Measurements from ENCODE around the gene ASXL3.

Gene ASXL3

GRCh38 chr18:33577685-33578517 lies at the start of gene ASXL3:
Gene ASXL3 (plus strand): TSS chr18:33578219. CDS start chr18:33578632, 413 bp downstream.
- Histone ChIP-seq H3K27ac (ENCODE audit: low read length) (no peak within 1 kb of the TSS), H3F3A (ENCODE audit: insufficient read depth, low read length) (no peaks in the 10 kb centered on the region), H3K4me3 (ENCODE audit: low read length) (peak within 1 kb of the TSS; percentile 89), H3K4me2 (ENCODE audit: low read depth, low read length) (peak within 1 kb of the TSS; percentile 97), H3K36me3 (replicated peaks; ENCODE audit: insufficient read depth, low read length) (no peaks in the 10 kb centered on the region), H3K9me2 (replicated peaks; ENCODE audit: insufficient read depth, low read length) (no peaks in the 10 kb centered on the region), H2AFZ (ENCODE audit: low read length) (peak within 1 kb of the TSS; percentile 85), H4K20me1 (ENCODE audit: insufficient read depth, low read length) (no peaks in the 10 kb centered on the region), H3K9me3 (replicated peaks; ENCODE audit: insufficient read depth, low read length) (no peaks in the 10 kb centered on the region), H3K79me2 (ENCODE audit: low read length) (no peaks in the 10 kb centered on the region), H3K4me1 (ENCODE audit: low read length) (0 out of 2 replicates have a peak, but pooled peaks cover 9% of the 10 kb centered on the region), H3K9ac (ENCODE audit: low read length) (peak within 1 kb of the TSS; percentile 46; the same call in 1 of the 2 replicates), H3K27me3 (replicated peaks; ENCODE audit: insufficient read depth, low read length) (no peaks in the 10 kb centered on the region)
- no peak for TF ChIP-seq EZH2 (optimal IDR thresholded peaks at IDR 0.05; ENCODE audit: low read depth, low read length)
- no peak for TF ChIP-seq EZH2phosphoT487 (IDR thresholded peaks at IDR 0.05; ENCODE audit: low read length)
- TF ChIP-seq CTCF (IDR thresholded peaks at IDR 0.05; ENCODE audit: low read length): no peak
- DNase-seq: peak; percentile 22

GRCh38 chr18:33532978-33533377 lies 45.0 kb upstream of the ASXL3 start:
- no peak for DNase-seq
- TF ChIP-seq EZH2phosphoT487 (IDR thresholded peaks at IDR 0.05; ENCODE audit: low read length) (no peak), CTCF (IDR thresholded peaks at IDR 0.05; ENCODE audit: low read length) (no peak), EZH2 (optimal IDR thresholded peaks at IDR 0.05; ENCODE audit: low read depth, low read length) (no peak)
- H4K20me1 ChIP-seq (ENCODE audit: insufficient read depth, low read length): no peaks in the 10 kb centered on the region
- no peaks in the 10 kb centered on the region for H3F3A ChIP-seq (ENCODE audit: insufficient read depth, low read length)
- no peaks in the 10 kb centered on the region for H3K27me3 ChIP-seq (replicated peaks; ENCODE audit: insufficient read depth, low read length)
- no peaks in the 10 kb centered on the region for H3K36me3 ChIP-seq (replicated peaks; ENCODE audit: insufficient read depth, low read length)
- H3K4me1 ChIP-seq (ENCODE audit: low read length): no peaks in the 10 kb centered on the region
- no peaks in the 10 kb centered on the region for H3K9me3 ChIP-seq (replicated peaks; ENCODE audit: insufficient read depth, low read length)
- H2AFZ ChIP-seq (ENCODE audit: low read length): no peak overlapping the region
- no peak overlapping the region for H3K27ac ChIP-seq (ENCODE audit: low read length)
- H3K9ac ChIP-seq (ENCODE audit: low read length): no peak overlapping the region
- no peak overlapping the region for H3K4me3 ChIP-seq (ENCODE audit: low read length)
- no peaks in the 10 kb centered on the region for H3K79me2 ChIP-seq (ENCODE audit: low read length)
- H3K9me2 ChIP-seq (replicated peaks; ENCODE audit: insufficient read depth, low read length): no peaks in the 10 kb centered on the region
- H3K4me2 ChIP-seq (ENCODE audit: low read depth, low read length): no peak overlapping the region

GRCh38 chr18:33536904-33537303 lies 41.1 kb upstream of the ASXL3 start:
- no peaks in the 10 kb centered on the region for H3K27me3 ChIP-seq (replicated peaks; ENCODE audit: insufficient read depth, low read length)
- no peak overlapping the region for H3K4me2 ChIP-seq (ENCODE audit: low read depth, low read length)
- H3K4me3 ChIP-seq (ENCODE audit: low read length): no peak overlapping the region
- no peaks in the 10 kb centered on the region for H3K4me1 ChIP-seq (ENCODE audit: low read length)
- no peak for DNase-seq
- no peak overlapping the region for H3K9ac ChIP-seq (ENCODE audit: low read length)
- no peaks in the 10 kb centered on the region for H4K20me1 ChIP-seq (ENCODE audit: insufficient read depth, low read length)
- no peaks in the 10 kb centered on the region for H3F3A ChIP-seq (ENCODE audit: insufficient read depth, low read length)
- H3K9me3 ChIP-seq (replicated peaks; ENCODE audit: insufficient read depth, low read length): no peaks in the 10 kb centered on the region
- no peak for TF ChIP-seq EZH2phosphoT487 (IDR thresholded peaks at IDR 0.05; ENCODE audit: low read length)
- TF ChIP-seq EZH2 (optimal IDR thresholded peaks at IDR 0.05; ENCODE audit: low read depth, low read length): no peak
- TF ChIP-seq CTCF (IDR thresholded peaks at IDR 0.05; ENCODE audit: low read length): no peak
- H3K9me2 ChIP-seq (replicated peaks; ENCODE audit: insufficient read depth, low read length): no peaks in the 10 kb centered on the region
- no peak overlapping the region for H3K27ac ChIP-seq (ENCODE audit: low read length)
- no peaks in the 10 kb centered on the region for H3K36me3 ChIP-seq (replicated peaks; ENCODE audit: insufficient read depth, low read length)
- H2AFZ ChIP-seq (ENCODE audit: low read length): no peak overlapping the region
- no peaks in the 10 kb centered on the region for H3K79me2 ChIP-seq (ENCODE audit: low read length)

Data from MM.1S (cell line).